GM12892 (cell line): ENCODE data around the gene TFAP2A.

Experiments
- DNase-seq: peaks from one replicate; pipeline ENCODE4 v3.0.0; 2011; ENCODE audit not compliant: insufficient read length
- FAIRE-seq: peaks from 2 replicates; lab custom pipeline; 2011; peaks lifted over from hg19 to GRCh38; lab: Jason Lieb, UNC
- POLR2A ChIP-seq: IDR thresholded peaks from 2 replicates; pipeline ENCODE4 v1.6.1; 2011; ENCODE audit warnings: low read depth, low read length, control low read depth
- POLR2AphosphoS5 ChIP-seq: IDR thresholded peaks from 2 replicates; pipeline ENCODE4 v1.6.1; 2011; ENCODE audit warnings: low read depth, low read length, control low read depth
- TAF1 ChIP-seq: IDR thresholded peaks from 2 replicates; pipeline ENCODE4 v1.6.1; 2011; ENCODE audit warnings: low read depth, mild to moderate bottlenecking, control low read depth, low read length, borderline replicate concordance

Gene TFAP2A

GRCh38 chr6:10401004-10401536 lies 13.8 kb downstream of the TFAP2A start:
- TF ChIP-seq POLR2A: no peak
- DNase-seq: no peak
- FAIRE-seq: no peak

GRCh38 chr6:10400330-10400729 lies 14.5 kb downstream of the TFAP2A start:
- no peak for FAIRE-seq
- DNase-seq: no peak
- TF ChIP-seq TAF1 (no peak), POLR2AphosphoS5 (no peak), POLR2A (no peak)

- no peak for FAIRE-seq
- no peak for TF ChIP-seq TAF1
- TF ChIP-seq POLR2A: no peak
- TF ChIP-seq POLR2AphosphoS5: no peak
- DNase-seq: no peak
Measured at GRCh38 chr6:10399451-10399850, 15.4 kb downstream of the TFAP2A start.

GRCh38 chr6:10398446-10399218 lies 16.2 kb downstream of the TFAP2A start:
- TF ChIP-seq POLR2A (no peak), TAF1 (no peak), POLR2AphosphoS5 (no peak)
- FAIRE-seq: peak; percentile 62
- no peak for DNase-seq

- DNase-seq: no peak
- FAIRE-seq: no peak
- TF ChIP-seq POLR2AphosphoS5 (no peak), TAF1 (no peak), POLR2A (no peak)
Measured at GRCh38 chr6:10397756-10398445, 17.0 kb downstream of the TFAP2A start.

- no peak for FAIRE-seq
- DNase-seq: no peak
- TF ChIP-seq TAF1: no peak
- TF ChIP-seq POLR2A: no peak
- no peak for TF ChIP-seq POLR2AphosphoS5
Measured at GRCh38 chr6:10396785-10397184, 18.1 kb downstream of the TFAP2A start.

GRCh38 chr6:10395704-10396546 lies 18.9 kb downstream of the TFAP2A start:
- no peak for DNase-seq

GRCh38 chr6:10395171-10395703 lies 19.6 kb downstream of the TFAP2A start:
- no peak for TF ChIP-seq TAF1
- no peak for TF ChIP-seq POLR2AphosphoS5
- no peak for TF ChIP-seq POLR2A
- FAIRE-seq: peak; percentile 30

More at GRCh38 chr6:10395704-10396546, 18.9 kb downstream of the TFAP2A start:
- FAIRE-seq: no peak
- TF ChIP-seq POLR2AphosphoS5 (no peak), TAF1 (no peak), POLR2A (no peak)

GRCh38 chr6:10393544-10394225 lies 21.2 kb downstream of the TFAP2A start:
- TF ChIP-seq POLR2AphosphoS5: no peak
- no peak for TF ChIP-seq TAF1
- no peak for TF ChIP-seq POLR2A
- FAIRE-seq (no peak), DNase-seq (no peak)

More at GRCh38 chr6:10395171-10395703, 19.6 kb downstream of the TFAP2A start:
- no peak for DNase-seq

- no peak for FAIRE-seq
- TF ChIP-seq POLR2A (no peak), POLR2AphosphoS5 (no peak), TAF1 (no peak)
Measured at GRCh38 chr6:10391799-10392198, 23.1 kb downstream of the TFAP2A start.

GRCh38 chr6:10391299-10391630 lies 23.6 kb downstream of the TFAP2A start:
- FAIRE-seq: no peak
- no peak for DNase-seq
- TF ChIP-seq POLR2AphosphoS5 (no peak), POLR2A (no peak), TAF1 (no peak)

More at GRCh38 chr6:10391799-10392198, 23.1 kb downstream of the TFAP2A start:
- DNase-seq: no peak
